HepG2 (cell line): ENCODE results near the gene ESYT1. TPM values are rescaled to one million over a fixed set of nuclear protein-coding genes. Genes with fewer than 3 reads are reported as not detected.
A peak's percentile ranks its signal among the peaks of the same experiment; 100 is the strongest.

ENCODE experiments used
- ATAC-seq: fragments of 200-7000 bp; cut with Tn5 transposase; 3 replicates; pipeline ENCODE4 v1.9.1; 2020; ENCODE audit warnings: mild to moderate bottlenecking, moderate library complexity
- BruUV-seq: library from RNA; stranded (reverse); fragments of 400-500 nt; replicated peaks from 2 replicates; lab custom pipeline; 2021; lab: Mats Ljungman, UMichigan
- CTCF ChIA-PET: fragments of 300-600 bp; formaldehyde crosslinking; extraction: SDS; loops from one replicate; lab custom pipeline; 2021; ENCODE audit warnings: low total read pairs, inconsistent platforms, low intra/inter-chr PET ratio; lab: Yijun Ruan, JAX
- POLR2A ChIA-PET: fragments of 350-600 bp; sonication (Branson Sonifier 250); formaldehyde crosslinking; loops from one replicate; lab custom pipeline; 2020; ENCODE audit warnings: antibody characterized with exemption, inconsistent platforms; lab: Yijun Ruan, JAX
- DNase-seq: peaks from one replicate; pipeline ENCODE4 v3.0.0-alpha.2; 2015; ENCODE audit warnings: low spot score
- FAIRE-seq: peaks from 3 replicates; lab custom pipeline; 2011; peaks lifted over from hg19 to GRCh38; lab: Jason Lieb, UNC
- H2AFZ ChIP-seq: one replicate; pipeline ENCODE4 v1.6.1; 2011; ENCODE audit warnings: low read length, inconsistent platforms
- H3K27ac ChIP-seq: fragments of 300-600 bp; 3 replicates; pipeline ENCODE4 v1.8.0; 2011; ENCODE audit warnings: mixed run types, mild to moderate bottlenecking, mixed read lengths, low read length, inconsistent platforms; ENCODE audit not compliant: insufficient read depth; ENCODE audit errors: extremely low read length
- H3K27me3 ChIP-seq, 2 experiments: fragments of 200-600 bp in 1 of 2; 2 replicates in 1 of 2; 3 replicates in 1 of 2; pipeline versions ENCODE4 v1.6.0 to v1.8.0; 2011; ENCODE audit warnings: low read length in 2 of 2, mild to moderate bottlenecking in 2 of 2, moderate library complexity in 2 of 2, inconsistent platforms in 1 of 2; ENCODE audit not compliant: insufficient read depth in 2 of 2, control insufficient read depth in 1 of 2
- H3K36me3 ChIP-seq, 2 experiments: fragments of 200-600 bp in 1 of 2; replicated peaks in 1 of 2; 2 replicates in 1 of 2; 3 replicates in 1 of 2; pipeline versions ENCODE4 v1.5.1 to v1.8.0; 2011; ENCODE audit warnings: low read length in 2 of 2, inconsistent platforms in 1 of 2; ENCODE audit not compliant: insufficient read depth in 2 of 2, control insufficient read depth in 1 of 2
- H3K4me1 ChIP-seq: 2 replicates; pipeline ENCODE4 v1.5.1; 2012; ENCODE audit warnings: low read length, inconsistent platforms; ENCODE audit not compliant: insufficient read depth
- H3K4me2 ChIP-seq: 2 replicates; pipeline ENCODE4 v1.6.0; 2011; ENCODE audit warnings: low read depth, low read length, inconsistent platforms
- H3K4me3 ChIP-seq, 3 experiments: fragments of 200-600 bp in 1 of 3; sonication (generic), shearing (Covaris generic) in 1 of 3; replicated peaks in 1 of 3; 2 replicates each; pipeline ENCODE4 v1.5.1; 2011 to 2016; ENCODE audit warnings: low read length in 3 of 3, inconsistent platforms in 2 of 3, low read depth in 2 of 3, mild to moderate bottlenecking in 2 of 3, control low read depth in 1 of 3, mixed read lengths in 1 of 3; ENCODE audit not compliant: insufficient read depth in 1 of 3
- H3K79me2 ChIP-seq: one replicate; pipeline ENCODE4 v1.6.1; 2011; ENCODE audit warnings: low read length, inconsistent platforms; ENCODE audit not compliant: insufficient read depth
- H3K9ac ChIP-seq: 2 replicates; pipeline ENCODE4 v1.6.0; 2011; ENCODE audit warnings: mild to moderate bottlenecking, low read depth, low read length, inconsistent platforms; ENCODE audit not compliant: insufficient read depth
- H3K9me3 ChIP-seq: 2 replicates; pipeline ENCODE4 v1.5.1; 2012; ENCODE audit warnings: mild to moderate bottlenecking, low read length
- H4K20me1 ChIP-seq: 2 replicates; pipeline ENCODE4 v1.6.0; 2011; ENCODE audit warnings: inconsistent platforms, mild to moderate bottlenecking, low read length, moderate library complexity; ENCODE audit not compliant: insufficient read depth
- AGO2 ChIP-seq: fragments of 200-400 bp; formaldehyde crosslinking; optimal IDR thresholded peaks from 2 replicates; pipeline ENCODE3; 2017; ENCODE audit warnings: mild to moderate bottlenecking, low read depth, low read length, moderate library complexity
- ATF3 ChIP-seq: sonication (generic); formaldehyde crosslinking; IDR thresholded peaks from 2 replicates; pipeline ENCODE4 v1.4.0; 2020; ENCODE audit warnings: missing genetic modification reagents
- FOXP4 ChIP-seq: sonication (generic); formaldehyde crosslinking; IDR thresholded peaks from 2 replicates; pipeline ENCODE4 v1.4.0; 2020; ENCODE audit warnings: missing genetic modification reagents
- GPN1 ChIP-seq: sonication (generic); formaldehyde crosslinking; IDR thresholded peaks from 2 replicates; pipeline ENCODE4 v1.5.1; 2020; ENCODE audit warnings: missing genetic modification reagents, borderline replicate concordance
- LCORL ChIP-seq, 2 experiments: fragments of 450-650 bp in 1 of 2; sonication (generic) in 1 of 2; formaldehyde crosslinking in 1 of 2; IDR thresholded peaks; 2 replicates each; pipeline versions ENCODE4 v1.5.0 to v1.6.1; 2017 to 2020; ENCODE audit warnings: antibody characterized with exemption in 1 of 2, missing genetic modification reagents in 1 of 2
- PCBP1 ChIP-seq: fragments of 200-400 bp; formaldehyde crosslinking; IDR thresholded peaks from 2 replicates; pipeline ENCODE4 v1.6.1; 2017; ENCODE audit warnings: mild to moderate bottlenecking, low read depth, low read length, borderline replicate concordance
- POGZ ChIP-seq: sonication (generic); formaldehyde crosslinking; IDR thresholded peaks from 2 replicates; pipeline ENCODE4 v1.4.0; 2020; ENCODE audit warnings: mild to moderate bottlenecking, missing genetic modification reagents
- POLR2G ChIP-seq: fragments of 200-400 bp; formaldehyde crosslinking; IDR thresholded peaks from 2 replicates; pipeline ENCODE4 v1.6.1; 2018; ENCODE audit warnings: mild to moderate bottlenecking, low read depth, low read length, moderate library complexity
- RBFOX2 ChIP-seq: fragments of 200-400 bp; formaldehyde crosslinking; IDR thresholded peaks from 2 replicates; pipeline ENCODE4 v1.6.1; 2017; ENCODE audit warnings: low read depth, mild to moderate bottlenecking, low read length
- SAP130 ChIP-seq: IDR thresholded peaks from 2 replicates; pipeline ENCODE4 v1.6.1; 2016; ENCODE audit warnings: low read depth
- ZNF687 ChIP-seq: sonication (generic); formaldehyde crosslinking; IDR thresholded peaks from 2 replicates; pipeline ENCODE4 v1.5.1; 2020; ENCODE audit warnings: mild to moderate bottlenecking, missing genetic modification reagents, moderate library complexity
- ZNF704 ChIP-seq: sonication (generic); formaldehyde crosslinking; IDR thresholded peaks from 2 replicates; pipeline ENCODE4 v1.8.1; 2023; ENCODE audit warnings: mild to moderate bottlenecking, inconsistent platforms, moderate library complexity, missing genetic modification reagents, borderline replicate concordance
- ZNF83 ChIP-seq: sonication (generic); formaldehyde crosslinking; IDR thresholded peaks from 2 replicates; pipeline ENCODE4 v1.4.0; 2020; ENCODE audit warnings: missing genetic modification reagents, mild to moderate bottlenecking, borderline replicate concordance
- ZNF839 ChIP-seq: sonication (generic); formaldehyde crosslinking; IDR thresholded peaks from 2 replicates; pipeline ENCODE4 v1.4.0; 2020; ENCODE audit warnings: missing genetic modification reagents, mild to moderate bottlenecking, borderline replicate concordance
- WGBS: methylation state at CpG from one replicate; pipeline ENCODE4 v1.1.6; 2017; ENCODE audit warnings: low lambda C conversion rate; 5-methylcytosine and 5-hydroxymethylcytosine counted together
- in situ Hi-C: cut with HindIII; loops from 2 replicates; pipeline ENCODE4 v1.10.0; 2017; ENCODE audit warnings: low pct_unique_long_range_greater_than_20kb; ENCODE audit not compliant: extremely low pct_ligation_motif_present
- intact Hi-C: fragments of 100-400 bp; cut with micrococcal nuclease; formaldehyde crosslinking; loops from one replicate; pipeline ENCODE4 v1.10.0; 2022; ENCODE audit not compliant: unreplicated experiment
- polyA plus RNA-seq, 8 experiments: library from polyadenylated mRNA; depleted of rRNA in 3 of 8; stranded (reverse) in 7 of 8; unstranded in 1 of 8; fragments of >200 nt; fragmentation: Illumina TruSeq in 4 of 8; extraction: Trizol in 4 of 8; gene quantifications; 2 replicates each; pipeline versions ENCODE4 v1.2.1 to v1.2.3, GENCODE V29; 2011 to 2016; ENCODE audit warnings: low read depth in 4 of 8, missing spikeins in 1 of 8, mixed read lengths in 1 of 8; ENCODE audit not compliant: insufficient read depth in 1 of 8
- total RNA-seq, 5 experiments: library from RNA; depleted of rRNA; stranded (reverse); fragments of >200 nt; fragmentation: Illumina TruSeq; extraction: Trizol; gene quantifications; 2 replicates each; pipeline ENCODE4 v1.2.3, GENCODE V29; 2016; ENCODE audit warnings: low read depth in 1 of 5

ESYT1 gene
- total and polyA plus RNA-seq, 2 of the 13 experiments (the other 11 are each of a cell fraction or from before 2014, with no cell fraction given): 66.9 to 71.0 TPM

GRCh38 chr12:56087220-56087619, 40.8 kb upstream of the ESYT1 start:
- no peak for FAIRE-seq
- TF ChIP-seq POGZ (CRISPR knock-in tag) (no peak), PCBP1 (no peak), ZNF687 (CRISPR knock-in tag) (peak; percentile 46), ZNF83 (CRISPR knock-in tag) (no peak), SAP130 (CRISPR knock-in tag) (0 out of 2 replicates have a peak, but pooled peaks have one; percentile 22), RBFOX2 (peak; percentile 52; the same call in 1 of the 2 replicates), ZNF839 (no peak), AGO2 (peak; percentile 64), ATF3 (no peak), GPN1 (CRISPR knock-in tag) (no peak), ZNF704 (CRISPR knock-in tag) (no peak), POLR2G (0 out of 2 replicates have a peak, but pooled peaks have one; percentile 4), FOXP4 (CRISPR knock-in tag) (no peak), LCORL (IDR thresholded peaks at IDR 0.05) (no peak), LCORL (CRISPR knock-in tag; IDR thresholded peaks at IDR 0.05) (no peak)
- TF ChIP-seq, all 625 proteins: peak for 5
- Histone ChIP-seq H3K27me3 (no peaks in the 10 kb centered on the region), H2AFZ (no peak overlapping the region), H3K4me1 (peaks cover 51% of the 10 kb centered on the region), H3K9me3 (no peaks in the 10 kb centered on the region), H3K4me2 (no peak overlapping the region), H3K4me3 (no peak overlapping the region), H3K79me2 (peaks cover 25% of the 10 kb centered on the region), H3K27ac (no peak overlapping the region), H3K36me3 (peaks cover 29 to 66% of the 10 kb centered on the region in 2 experiments), H4K20me1 (peaks cover 16% of the 10 kb centered on the region), H3K9ac (no peak overlapping the region)
- in situ Hi-C loops: no loop called here
- BruUV-seq: no TSS peak
- ChIA-PET POLR2A (interaction anchor here (1.1 to 5.9 kb wide), 3 partner anchors 8 to 15 kb away, joined by 4 to 46 read pairs (median 5); partner anchors contain the start of gene PA2G4), CTCF (no interaction called here)
- intact Hi-C loops: no loop called here
- ATAC-seq: no peak
- DNase-seq: no peak
- 93% methylated on average over 6 of the region's 6 CpGs for WGBS
